GM10248 (cell line): Measurements from ENCODE around the gene SHISAL1.

Experiments used
- CTCF ChIA-PET: fragments of 300-600 bp; sonication (Branson Sonifier 250); formaldehyde crosslinking; extraction: SDS; loops from one replicate; lab custom pipeline; 2021; ENCODE audit warnings: antibody characterized with exemption; lab: Yijun Ruan, JAX
- POLR2A ChIA-PET: fragments of 350-650 bp; sonication (Branson Sonifier 250); formaldehyde crosslinking; extraction: SDS; loops from one replicate; lab custom pipeline; 2020; ENCODE audit warnings: antibody characterized with exemption; lab: Yijun Ruan, JAX
- DNase-seq: peaks from one replicate; pipeline ENCODE4 v3.0.0; 2012; ENCODE audit errors: extremely low spot score
- TF ChIP-seq, protein P1 (sequence below): IDR thresholded peaks from 2 replicates; pipeline ENCODE4 v1.5.1; 2012; ENCODE audit warnings: mild to moderate bottlenecking, low read depth; ENCODE audit errors: extremely low read depth, missing control alignments, control extremely low read depth

SHISAL1 gene

DNA sequence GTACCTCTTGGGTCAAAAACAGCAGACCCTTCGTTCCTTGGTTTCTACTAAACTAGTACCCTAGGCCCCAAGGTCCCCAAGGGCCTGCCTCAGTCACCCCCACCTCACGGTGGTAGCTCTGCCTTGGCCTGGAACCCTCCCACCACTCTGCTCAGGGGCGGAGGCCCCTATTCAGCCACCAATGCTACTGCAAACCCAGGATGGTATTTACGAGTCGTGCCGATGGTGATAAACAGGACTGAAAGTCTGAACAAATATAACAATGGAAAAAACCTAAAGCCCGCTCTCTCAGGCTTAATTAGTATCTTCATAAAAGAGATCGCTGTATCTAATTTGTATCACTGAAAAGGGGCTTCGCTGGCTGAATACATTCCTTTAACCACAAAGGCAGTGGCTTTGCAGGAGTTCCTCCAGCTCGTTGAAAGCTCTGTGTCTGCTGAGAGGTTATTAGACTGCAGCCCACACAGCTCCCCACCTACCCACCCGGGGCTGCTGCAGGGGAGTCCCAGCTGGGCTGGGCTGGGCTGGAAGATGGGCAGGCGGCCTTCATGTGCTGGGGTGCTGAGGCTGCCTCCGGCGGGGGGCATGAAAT lies 15.2 kb downstream of the SHISAL1 start:
- no peak for DNase-seq
- ChIA-PET POLR2A (no interaction called here), CTCF (no interaction called here)
- TF ChIP-seq, protein P1, sequence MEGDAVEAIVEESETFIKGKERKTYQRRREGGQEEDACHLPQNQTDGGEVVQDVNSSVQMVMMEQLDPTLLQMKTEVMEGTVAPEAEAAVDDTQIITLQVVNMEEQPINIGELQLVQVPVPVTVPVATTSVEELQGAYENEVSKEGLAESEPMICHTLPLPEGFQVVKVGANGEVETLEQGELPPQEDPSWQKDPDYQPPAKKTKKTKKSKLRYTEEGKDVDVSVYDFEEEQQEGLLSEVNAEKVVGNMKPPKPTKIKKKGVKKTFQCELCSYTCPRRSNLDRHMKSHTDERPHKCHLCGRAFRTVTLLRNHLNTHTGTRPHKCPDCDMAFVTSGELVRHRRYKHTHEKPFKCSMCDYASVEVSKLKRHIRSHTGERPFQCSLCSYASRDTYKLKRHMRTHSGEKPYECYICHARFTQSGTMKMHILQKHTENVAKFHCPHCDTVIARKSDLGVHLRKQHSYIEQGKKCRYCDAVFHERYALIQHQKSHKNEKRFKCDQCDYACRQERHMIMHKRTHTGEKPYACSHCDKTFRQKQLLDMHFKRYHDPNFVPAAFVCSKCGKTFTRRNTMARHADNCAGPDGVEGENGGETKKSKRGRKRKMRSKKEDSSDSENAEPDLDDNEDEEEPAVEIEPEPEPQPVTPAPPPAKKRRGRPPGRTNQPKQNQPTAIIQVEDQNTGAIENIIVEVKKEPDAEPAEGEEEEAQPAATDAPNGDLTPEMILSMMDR = no peak

DNA sequence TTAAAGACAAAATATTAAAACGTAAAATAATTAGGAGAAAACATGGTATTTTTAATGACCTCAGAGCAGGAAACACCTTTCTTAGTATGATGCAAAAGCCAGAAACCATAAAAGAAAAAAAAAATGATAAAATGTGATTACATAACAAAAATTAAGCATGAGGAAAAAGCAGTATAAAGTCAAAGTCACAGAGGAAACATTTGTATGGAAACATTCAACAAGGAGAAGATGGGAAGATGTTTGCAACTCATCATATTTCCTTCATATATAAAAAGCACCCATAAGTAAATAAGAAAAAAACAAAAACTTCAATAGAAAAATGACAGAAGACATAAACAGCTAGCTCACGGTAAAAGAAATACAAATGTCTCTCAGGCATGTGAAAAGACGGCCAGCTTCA lies 17.3 kb downstream of the SHISAL1 start:
- no peak for DNase-seq
- CTCF ChIA-PET = no interaction called here
- POLR2A ChIA-PET = no interaction called here
- TF ChIP-seq, protein P1 = no peak

DNA sequence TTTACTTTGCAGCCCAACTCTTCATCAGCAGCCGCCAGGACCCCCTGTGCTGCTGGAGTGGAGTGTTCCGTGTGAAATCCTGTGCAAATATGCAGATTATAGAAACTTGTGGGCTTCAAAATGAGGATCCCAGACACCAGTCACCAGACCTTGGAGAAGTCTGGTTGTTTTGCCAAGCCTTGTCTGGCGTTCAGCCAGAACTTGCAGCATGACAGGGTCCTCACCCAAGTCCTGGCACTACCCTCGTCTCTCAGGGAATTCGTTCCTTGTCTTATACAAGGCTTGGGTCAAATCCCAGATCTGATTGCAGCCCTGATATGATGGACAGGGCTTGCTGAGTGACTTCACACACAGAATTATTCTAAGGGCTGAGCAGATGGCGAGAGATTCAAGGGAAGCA lies 18.9 kb downstream of the SHISAL1 start:
- TF ChIP-seq, protein P1 = no peak
- no peak for DNase-seq
- POLR2A ChIA-PET = no interaction called here
- CTCF ChIA-PET = no interaction called here

DNA sequence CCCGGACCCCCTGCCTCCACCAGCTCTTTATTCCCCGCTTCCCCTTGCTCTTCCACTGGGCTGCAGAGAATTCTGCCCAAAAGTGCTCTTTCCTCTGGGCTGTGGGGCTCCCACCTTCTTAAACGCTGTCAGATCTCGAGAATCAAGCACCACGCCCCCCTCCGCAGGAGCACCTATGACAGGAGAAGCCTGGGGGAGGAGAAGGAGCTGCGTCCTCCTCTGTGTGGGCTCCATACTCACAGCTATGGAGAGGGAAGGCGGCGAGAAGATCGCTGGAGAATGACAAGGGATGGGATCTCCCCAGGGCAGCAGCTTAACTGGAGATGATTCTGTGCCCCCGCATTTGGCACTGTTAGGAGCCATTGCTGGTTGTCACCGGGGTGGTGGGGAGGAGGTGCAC lies 19.7 kb downstream of the SHISAL1 start:
- TF ChIP-seq, protein P1 = no peak
- ChIA-PET POLR2A (no interaction called here), CTCF (no interaction called here)
- DNase-seq = no peak

DNA sequence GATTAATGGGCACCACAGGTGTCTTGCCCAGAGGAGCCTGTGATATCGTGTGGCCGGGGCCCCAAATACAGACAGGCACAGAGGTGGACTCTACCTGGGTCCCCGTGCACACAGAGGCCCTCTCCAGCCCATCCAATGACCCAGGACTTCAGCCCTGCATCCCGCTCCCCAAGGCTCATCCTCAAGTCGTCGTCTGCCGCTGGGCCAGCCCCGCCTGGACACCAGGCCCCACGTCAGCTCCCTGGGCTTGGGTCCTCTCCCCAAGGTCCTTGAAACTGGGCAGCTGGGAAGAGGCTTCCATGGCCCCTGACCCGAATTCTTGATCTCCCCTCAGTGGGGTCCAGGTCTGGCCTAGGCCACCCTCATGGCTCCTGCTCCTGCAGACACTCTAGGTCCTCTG lies 20.2 kb downstream of the SHISAL1 start:
- DNase-seq = no peak
- POLR2A ChIA-PET = no interaction called here
- TF ChIP-seq, protein P1 = no peak
- CTCF ChIA-PET = no interaction called here

DNA sequence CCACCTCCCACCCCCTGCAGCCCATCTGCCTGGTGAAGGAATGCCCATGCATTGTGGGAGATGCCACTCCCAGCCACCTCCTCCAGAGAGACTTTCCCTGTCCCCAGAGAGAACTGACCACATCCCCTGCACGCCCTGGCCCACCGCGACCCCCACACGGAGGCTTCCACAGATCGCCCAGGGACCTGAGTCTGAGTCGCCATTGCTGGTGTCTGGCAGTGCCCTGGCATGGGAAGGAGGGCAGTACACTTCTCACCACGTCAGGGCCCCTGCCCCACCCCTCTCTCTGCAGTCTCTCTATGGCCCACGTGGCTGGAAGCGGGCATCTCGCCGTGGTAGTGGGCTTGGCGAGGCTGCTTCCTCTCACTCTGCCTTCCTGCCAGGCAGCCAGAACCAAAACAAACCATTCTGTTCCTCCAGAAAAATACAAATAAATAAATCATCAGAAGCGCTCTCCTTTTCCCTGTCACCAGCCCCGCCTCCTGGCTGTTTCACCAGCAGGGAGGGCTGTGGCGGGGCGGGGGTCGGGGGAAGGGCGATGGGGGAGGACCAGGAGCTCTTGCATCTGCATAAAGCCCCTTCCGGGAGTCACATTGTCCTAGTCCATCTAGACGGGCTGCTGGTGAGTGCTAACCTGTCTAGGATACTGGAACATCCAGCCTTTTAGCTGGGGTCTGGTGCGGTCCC lies 20.9 kb downstream of the SHISAL1 start:
- ChIA-PET POLR2A (no interaction called here), CTCF (no interaction called here)
- TF ChIP-seq, protein P1 = no peak
- DNase-seq = no peak

GRCh38 chr22:44291265-44291664 lies 21.5 kb downstream of the SHISAL1 start:
- ChIA-PET CTCF (no interaction called here), POLR2A (no interaction called here)
- TF ChIP-seq, protein P1 = no peak
- no peak for DNase-seq
